GM23248 (cell line): Measurements from ENCODE around the gene GGT5.
"Not testable (repeated sequence)": the region's sequence is repeated elsewhere in the genome, so short reads cannot be mapped to it uniquely, and the experiment has no call there.

ENCODE experiments used
- EZH2 ChIP-seq: fragments of 200-600 bp; sonication (generic); IDR thresholded peaks from 2 replicates; pipeline ENCODE4 v1.6.1; 2018; ENCODE audit warnings: antibody characterized with exemption, mild to moderate bottlenecking; ENCODE audit not compliant: insufficient read depth, poor library complexity, severe bottlenecking
- EZH2phosphoT487 ChIP-seq: fragments of 200-600 bp; sonication (generic); IDR thresholded peaks from 2 replicates; pipeline ENCODE4 v1.6.1; 2018; ENCODE audit warnings: antibody characterized with exemption, moderate library complexity, mild to moderate bottlenecking, low read depth; ENCODE audit not compliant: insufficient read depth

GRCh38 chr22:24287801-24288200 is 42.9 kb upstream of the GGT5 start:
- not testable (repeated sequence) for TF ChIP-seq EZH2phosphoT487, EZH2
